ENCODE measurements around the gene GSG1L.

The GSG1L gene

GRCh38 chr16:28090646-28091377, 27.3 kb upstream of the GSG1L start:
- no peak for DNase-seq

- DNase-seq, result no peak
These were observed 26.5 kb upstream of the GSG1L start for GRCh38 chr16:28089992-28090365.

- no peak for DNase-seq
These were observed 25.9 kb upstream of the GSG1L start for GRCh38 chr16:28089205-28089991.

GRCh38 chr16:28087675-28088300, 24.3 kb upstream of the GSG1L start:
- DNase-seq, result no peak

- DNase-seq, result no peak
These were observed 23.7 kb upstream of the GSG1L start for GRCh38 chr16:28087140-28087660.

- DNase-seq, result no peak
These were observed 22.9 kb upstream of the GSG1L start for GRCh38 chr16:28086186-28087139.

GRCh38 chr16:28085389-28086171, 22.1 kb upstream of the GSG1L start:
- no peak for DNase-seq

GRCh38 chr16:28084209-28084608, 20.7 kb upstream of the GSG1L start:
- no peak for DNase-seq

GRCh38 chr16:28082624-28083023, 19.1 kb upstream of the GSG1L start:
- DNase-seq, result no peak

GRCh38 chr16:28081391-28081968, 18.0 kb upstream of the GSG1L start:
- no peak for DNase-seq

GRCh38 chr16:28078261-28078660, 14.7 kb upstream of the GSG1L start:
- DNase-seq, result no peak

- DNase-seq, result no peak
These were observed 10.3 kb upstream of the GSG1L start for GRCh38 chr16:28073836-28074235.

GRCh38 chr16:28072087-28072486, 8.6 kb upstream of the GSG1L start:
- no peak for DNase-seq

- DNase-seq, result no peak
These were observed 6.7 kb upstream of the GSG1L start for GRCh38 chr16:28069971-28070794.

- no peak for DNase-seq
These were observed 5.5 kb upstream of the GSG1L start for GRCh38 chr16:28068976-28069375.

- DNase-seq, result no peak
These were observed 4.3 kb upstream of the GSG1L start for GRCh38 chr16:28067604-28068379.

GRCh38 chr16:28064706-28065249, 1.3 kb upstream of the GSG1L start:
- no peak for DNase-seq

- no peak for DNase-seq
These were observed 636 bp upstream of the GSG1L start for GRCh38 chr16:28064150-28064549.

GRCh38 chr16:28062847-28063521, 530 bp downstream of the GSG1L start:
- DNase-seq, result no peak
